ENCODE results near the gene GIPR.

The GIPR gene

GRCh38 chr19:45681391-45682015, 13.5 kb downstream of the GIPR start (continued):
- TF ChIP-seq ZNF580 (tag by site-specific recombination; IDR thresholded peaks at IDR 0.05), result peak; percentile 63; the same call in 1 of the 2 replicates
- peak; percentile 62; the same call in 1 of the 2 replicates for TF ChIP-seq KLF16 (tag by site-specific recombination; IDR thresholded peaks at IDR 0.05)
- TF ChIP-seq SETDB1 (IDR thresholded peaks at IDR 0.05; ENCODE audit: insufficient read length, low read length), result no peak
- TF ChIP-seq ZBTB21 (tag by site-specific recombination; IDR thresholded peaks at IDR 0.05), result no peak
- 0 out of 2 replicates have a peak, but pooled peaks have one; percentile 13 for TF ChIP-seq ZNF391 (tag by site-specific recombination; IDR thresholded peaks at IDR 0.05; ENCODE audit: borderline replicate concordance, low read depth)
- 0 out of 2 replicates have a peak, but pooled peaks have one; percentile 21 for TF ChIP-seq BCL11A (tag by site-specific recombination; IDR thresholded peaks at IDR 0.05; ENCODE audit: low read depth)
- TF ChIP-seq ZBTB10 (tag by site-specific recombination; IDR thresholded peaks at IDR 0.05), result peak; percentile 41; the same call in 1 of the 2 replicates
- TF ChIP-seq ZNF341 (tag by site-specific recombination; IDR thresholded peaks at IDR 0.05; ENCODE audit: low read depth), result peak; percentile 75
- TF ChIP-seq ZNF560 (tag by site-specific recombination; IDR thresholded peaks at IDR 0.05; ENCODE audit: borderline replicate concordance), result peak; percentile 100
- peak; percentile 50; the same call in 1 of the 2 replicates for TF ChIP-seq EGR2 (tag by site-specific recombination; IDR thresholded peaks at IDR 0.05; ENCODE audit: low read depth)
- peak; percentile 38; the same call in 1 of the 2 replicates for TF ChIP-seq ZNF24 (tag by site-specific recombination; IDR thresholded peaks at IDR 0.05)
- peak; percentile 57 for TF ChIP-seq ZBTB26 (tag by site-specific recombination; optimal IDR thresholded peaks at IDR 0.05)
- TF ChIP-seq ATF2 (tag by site-specific recombination; IDR thresholded peaks at IDR 0.05; ENCODE audit: low read depth), result no peak

- Histone ChIP-seq H3K36me3 (ENCODE audit: control insufficient read depth in 2 of 2, insufficient read depth in 1 of 2, low read length in 2 of 2) (peaks cover 32 to 38% of the 10 kb centered on the region in 2 experiments), H3K9me3 (ENCODE audit: control insufficient read depth, insufficient read depth, low read depth, low read length) (no peaks in the 10 kb centered on the region), H3K4me3 (ENCODE audit: low read depth, low read length) (no peak overlapping the region), H3K27ac (ENCODE audit: extremely low read depth, low read depth, low read length) (no peak overlapping the region), H3K4me1 (ENCODE audit: control insufficient read depth, insufficient read depth, low read length) (peaks cover 11% of the 10 kb centered on the region)
- peak; percentile 90 for TF ChIP-seq SCRT2 (tag by site-specific recombination; IDR thresholded peaks at IDR 0.05)
- no peak for TF ChIP-seq ZNF530 (tag by site-specific recombination; IDR thresholded peaks at IDR 0.05; ENCODE audit: low read depth)
- TF ChIP-seq SCRT1 (tag by site-specific recombination; IDR thresholded peaks at IDR 0.05; ENCODE audit: borderline replicate concordance), result peak; percentile 83
- TF ChIP-seq ZNF623 (tag by site-specific recombination; IDR thresholded peaks at IDR 0.05), result peak; percentile 67
- CTCF ChIA-PET, result interaction anchor here (0.6 to 11.3 kb wide), 9 partner anchors 10 to 378 kb away, joined by 3 to 121 read pairs (median 5); partner anchors contain the start of genes GIPR, QPCTL and SNRPD2
- POLR2A ChIA-PET, result interaction anchor here (0.6 to 2.4 kb wide), 5 partner anchors 8 to 87 kb away, joined by 3 to 12 read pairs (median 8); partner anchors contain the start of genes QPCTL, SIX5 and SNRPD2
These were observed 14.1 kb downstream of the GIPR start for GRCh38 chr19:45682117-45682516.
